Progenitor cell of endocrine pancreas (in vitro differentiated cells): ENCODE results near the gene OR10H5. TPM values are rescaled to one million over a fixed set of nuclear protein-coding genes. Genes with fewer than 3 reads are reported as not detected.
"Not testable (repeated sequence)": the region's sequence is repeated elsewhere in the genome, so short reads cannot be mapped to it uniquely, and the experiment has no call there.

Experiments used
- DNase-seq: peaks from one replicate; pipeline ENCODE4 v3.0.0; 2021; ENCODE audit warnings: low spot score; ENCODE audit not compliant: unreplicated experiment
- H3K27ac Mint-ChIP-seq: 2 replicates; pipeline ENCODE4 v1.8.0; 2021; ENCODE audit warnings: mild to moderate bottlenecking, moderate library complexity, mixed read lengths
- H3K27me3 Mint-ChIP-seq: 2 replicates; pipeline ENCODE4 v1.8.0; 2021; ENCODE audit warnings: mixed read lengths
- H3K36me3 Mint-ChIP-seq: 2 replicates; pipeline ENCODE4 v1.8.0; 2022; ENCODE audit warnings: mixed read lengths; ENCODE audit not compliant: insufficient read depth
- H3K4me1 Mint-ChIP-seq: 2 replicates; pipeline ENCODE4 v1.8.0; 2021; ENCODE audit warnings: low read depth, mixed read lengths
- H3K4me3 Mint-ChIP-seq: 2 replicates; pipeline ENCODE4 v1.8.0; 2021; ENCODE audit warnings: low read depth, mild to moderate bottlenecking, moderate library complexity, mixed read lengths
- H3K9me3 Mint-ChIP-seq: 2 replicates; pipeline ENCODE4 v1.8.0; 2021; ENCODE audit warnings: low read depth, mixed read lengths
- total RNA-seq: library from RNA; stranded (reverse); gene quantifications from 2 replicates; pipeline ENCODE4 v1.2.1, GENCODE V29; 2021
- TF ChIP-seq, protein P1 (sequence below): fragments of 200-600 bp; sonication (generic); IDR thresholded peaks from one replicate; pipeline ENCODE4 v1.5.0; 2021; ENCODE audit warnings: antibody characterized with exemption, mild to moderate bottlenecking; ENCODE audit not compliant: unreplicated experiment

Gene OR10H5
- total RNA-seq, 1 donor from 2014 or later, result not detected

DNA sequence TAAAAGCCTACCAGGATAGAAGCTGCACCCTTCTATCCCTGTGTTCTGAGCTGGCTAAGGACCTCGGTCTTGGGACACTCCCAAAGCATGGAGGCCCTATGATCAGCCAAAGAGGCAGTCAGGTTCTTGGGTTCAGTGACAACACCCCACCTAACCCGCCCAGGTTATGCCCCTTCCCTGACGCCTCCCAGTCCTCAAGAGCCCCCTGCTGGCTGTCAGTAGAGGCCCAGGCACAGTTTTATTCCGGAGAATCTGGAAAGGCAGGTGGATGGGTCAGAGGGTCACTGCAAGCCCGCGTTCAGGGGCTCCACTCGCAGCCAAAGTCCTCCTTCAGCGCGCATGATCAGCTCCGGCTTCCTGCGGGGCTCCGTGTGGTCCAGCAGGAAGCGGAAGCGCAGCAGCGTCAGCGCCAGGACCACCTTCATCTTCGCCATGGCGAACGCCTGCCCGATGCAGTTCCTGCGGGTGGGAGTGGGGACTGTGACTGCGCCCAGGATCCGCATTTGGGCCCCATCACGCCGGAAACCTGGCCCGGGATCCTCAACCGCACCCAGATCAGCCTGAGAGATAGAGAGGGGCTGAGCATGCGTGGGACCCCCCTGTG is 27.4 kb upstream of the OR10H5 start:
- no peak overlapping the region for H3K4me3 Mint-ChIP-seq
- no peaks in the 10 kb centered on the region for H3K27me3 Mint-ChIP-seq
- H3K36me3 Mint-ChIP-seq, result peaks cover 3% of the 10 kb centered on the region
- DNase-seq, result no peak
- TF ChIP-seq, protein P1, sequence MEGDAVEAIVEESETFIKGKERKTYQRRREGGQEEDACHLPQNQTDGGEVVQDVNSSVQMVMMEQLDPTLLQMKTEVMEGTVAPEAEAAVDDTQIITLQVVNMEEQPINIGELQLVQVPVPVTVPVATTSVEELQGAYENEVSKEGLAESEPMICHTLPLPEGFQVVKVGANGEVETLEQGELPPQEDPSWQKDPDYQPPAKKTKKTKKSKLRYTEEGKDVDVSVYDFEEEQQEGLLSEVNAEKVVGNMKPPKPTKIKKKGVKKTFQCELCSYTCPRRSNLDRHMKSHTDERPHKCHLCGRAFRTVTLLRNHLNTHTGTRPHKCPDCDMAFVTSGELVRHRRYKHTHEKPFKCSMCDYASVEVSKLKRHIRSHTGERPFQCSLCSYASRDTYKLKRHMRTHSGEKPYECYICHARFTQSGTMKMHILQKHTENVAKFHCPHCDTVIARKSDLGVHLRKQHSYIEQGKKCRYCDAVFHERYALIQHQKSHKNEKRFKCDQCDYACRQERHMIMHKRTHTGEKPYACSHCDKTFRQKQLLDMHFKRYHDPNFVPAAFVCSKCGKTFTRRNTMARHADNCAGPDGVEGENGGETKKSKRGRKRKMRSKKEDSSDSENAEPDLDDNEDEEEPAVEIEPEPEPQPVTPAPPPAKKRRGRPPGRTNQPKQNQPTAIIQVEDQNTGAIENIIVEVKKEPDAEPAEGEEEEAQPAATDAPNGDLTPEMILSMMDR, result no peak
- H3K27ac Mint-ChIP-seq, result no peak overlapping the region
- H3K9me3 Mint-ChIP-seq, result peaks cover 63% of the 10 kb centered on the region
- no peaks in the 10 kb centered on the region for H3K4me1 Mint-ChIP-seq

DNA sequence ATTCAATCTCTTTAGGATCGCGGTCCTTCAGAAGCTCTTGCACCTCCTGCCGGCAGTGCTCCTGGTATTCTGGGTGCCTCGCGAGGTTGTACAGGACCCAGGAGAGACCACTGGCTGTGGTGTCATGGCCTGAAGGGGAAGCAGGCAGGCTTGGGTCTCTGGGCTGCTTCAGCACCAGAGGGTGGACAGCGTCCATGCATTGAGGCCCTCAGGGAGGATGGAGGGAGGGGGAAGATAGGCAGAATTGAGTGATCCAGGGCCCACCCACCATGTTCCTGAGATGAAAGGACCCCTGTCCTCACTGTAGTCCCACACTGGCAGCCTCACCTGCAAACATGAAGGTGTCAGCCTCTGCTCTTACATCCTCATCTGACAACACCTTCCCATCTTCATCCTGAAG is 17.9 kb upstream of the OR10H5 start:
- TF ChIP-seq, protein P1, result no peak
- no peak for DNase-seq
- H3K27ac Mint-ChIP-seq, result no peak overlapping the region
- peaks cover 2% of the 10 kb centered on the region for H3K36me3 Mint-ChIP-seq
- H3K9me3 Mint-ChIP-seq, result peaks cover 70% of the 10 kb centered on the region
- H3K4me1 Mint-ChIP-seq, result no peaks in the 10 kb centered on the region
- H3K4me3 Mint-ChIP-seq, result no peak overlapping the region
- H3K27me3 Mint-ChIP-seq, result no peaks in the 10 kb centered on the region

DNA sequence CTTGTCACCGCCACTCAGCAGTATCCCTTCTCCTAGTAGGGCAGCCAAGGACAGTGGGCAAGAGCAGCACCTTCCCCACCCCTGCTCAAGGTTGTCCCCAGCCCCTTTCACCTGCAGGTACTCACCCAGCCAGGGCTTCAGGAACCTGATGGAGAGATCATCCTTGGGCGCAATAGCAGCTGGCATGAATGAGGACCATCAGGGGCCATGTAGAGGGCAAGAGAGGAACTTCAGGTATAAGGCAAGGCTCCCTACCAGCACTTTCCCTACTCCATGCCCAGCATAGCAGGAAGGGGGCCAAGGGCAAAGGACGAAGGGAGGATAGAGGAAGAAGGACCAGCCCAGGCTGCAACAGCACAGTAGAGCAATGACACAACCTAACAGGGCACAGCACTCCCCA is 13.3 kb upstream of the OR10H5 start:
- H3K4me3 Mint-ChIP-seq, H3K27ac Mint-ChIP-seq, H3K27me3 Mint-ChIP-seq, H3K36me3 Mint-ChIP-seq, DNase-seq, H3K4me1 Mint-ChIP-seq: not testable (repeated sequence)
- H3K9me3 Mint-ChIP-seq, result peaks cover 66% of the 10 kb centered on the region

DNA sequence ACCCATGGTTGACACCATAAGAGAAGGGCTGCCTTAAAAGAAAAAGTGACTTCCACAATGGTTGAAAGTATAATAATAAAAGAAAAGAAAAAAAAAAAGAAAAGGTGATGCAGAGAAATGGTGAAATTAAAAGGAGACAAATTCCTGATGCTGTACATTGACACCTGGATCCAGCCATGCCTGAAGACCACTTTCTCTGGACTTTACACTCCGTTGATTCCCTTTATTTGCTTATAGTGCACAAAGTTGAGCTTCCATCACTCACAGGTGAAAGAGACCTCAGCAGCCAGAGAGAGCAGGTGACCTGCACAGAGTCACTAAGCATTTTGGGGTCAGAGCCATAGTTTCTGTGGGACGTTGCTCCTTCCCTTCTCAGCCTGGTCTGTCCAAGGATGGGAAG is 12.2 kb upstream of the OR10H5 start:
- TF ChIP-seq, protein P1, result no peak
- H3K27me3 Mint-ChIP-seq, result no peaks in the 10 kb centered on the region
- H3K4me3 Mint-ChIP-seq, result no peak overlapping the region
- H3K27ac Mint-ChIP-seq, result no peak overlapping the region
- peaks cover 60% of the 10 kb centered on the region for H3K9me3 Mint-ChIP-seq
- DNase-seq, result no peak
- peaks cover 5% of the 10 kb centered on the region for H3K36me3 Mint-ChIP-seq
- no peaks in the 10 kb centered on the region for H3K4me1 Mint-ChIP-seq

DNA sequence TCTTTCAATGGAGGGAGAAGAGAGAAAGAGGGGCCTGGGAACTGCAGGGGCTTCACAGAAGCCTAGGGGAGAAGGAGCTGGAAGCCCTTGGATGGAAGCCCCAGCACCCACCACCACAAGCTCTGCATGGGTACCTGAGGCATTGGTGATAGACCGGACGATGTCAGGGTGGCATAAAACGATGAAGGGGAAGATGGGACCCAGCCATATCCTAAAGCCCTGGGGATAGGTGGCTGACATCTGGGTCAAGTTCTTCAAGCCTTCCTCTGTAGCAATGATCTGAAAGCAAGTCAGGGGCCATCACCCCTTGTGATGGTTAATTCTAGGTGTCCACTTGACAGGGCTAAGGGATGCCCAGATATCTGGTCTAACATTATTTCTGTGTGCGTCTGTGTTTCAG is 11.2 kb upstream of the OR10H5 start:
- no peaks in the 10 kb centered on the region for H3K4me1 Mint-ChIP-seq
- H3K27me3 Mint-ChIP-seq, result no peaks in the 10 kb centered on the region
- peaks cover 56% of the 10 kb centered on the region for H3K9me3 Mint-ChIP-seq
- TF ChIP-seq, protein P1, result no peak
- H3K27ac Mint-ChIP-seq, result no peak overlapping the region
- no peak overlapping the region for H3K4me3 Mint-ChIP-seq
- no peak for DNase-seq
- H3K36me3 Mint-ChIP-seq, result peaks cover 5% of the 10 kb centered on the region
